Measurements from ENCODE around the gene DCAF7.

- no peak for TF ChIP-seq HNF4G (IDR thresholded peaks at IDR 0.05)
- no peak for TF ChIP-seq RAD21 (IDR thresholded peaks at IDR 0.05)
Measured at GRCh38 chr17:63578027-63578768, 27.9 kb downstream of the DCAF7 start.
